ENCODE results near the gene PARP3. TPM values are rescaled to one million over a fixed set of nuclear protein-coding genes. Genes with fewer than 3 reads are reported as not detected.
"Not testable (repeated sequence)": the region's sequence is repeated elsewhere in the genome, so short reads cannot be mapped to it uniquely, and the experiment has no call there.

PARP3 gene
- total RNA-seq, 1 donor from 2014 or later: 13.4 TPM

DNA sequence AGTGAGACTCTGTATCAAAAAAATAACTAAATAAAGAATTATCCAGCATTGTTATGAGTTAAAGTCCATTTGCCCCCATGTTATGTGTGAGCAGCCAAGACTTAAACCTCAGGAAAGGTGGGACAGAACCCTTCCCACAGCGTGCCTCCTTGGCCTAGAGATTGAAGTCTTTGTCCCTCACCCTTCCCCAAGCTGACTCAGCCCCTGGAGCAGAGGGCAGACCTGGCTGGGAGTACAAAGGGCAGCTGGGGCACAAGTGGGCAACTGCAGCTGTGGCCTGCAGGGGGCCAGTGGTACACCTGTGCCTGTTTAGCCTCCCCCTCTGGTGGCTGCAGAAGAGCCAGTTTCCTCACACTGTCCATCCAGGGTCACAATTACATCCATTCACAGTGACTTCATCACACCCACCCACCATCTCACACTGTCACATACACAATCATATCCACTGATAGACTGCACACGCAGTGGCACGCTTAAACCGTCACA, 40.2 kb downstream of the PARP3 start:
- Mint-ChIP-seq H3K27ac (peak overlapping the region; percentile 95), H3K9me3 (no peaks in the 10 kb centered on the region), H3K4me3 (peak overlapping the region; percentile 97), H3K36me3 (ENCODE audit: low read depth) (peaks cover 6% of the 10 kb centered on the region), H3K27me3 (ENCODE audit: insufficient read depth) (no peaks in the 10 kb centered on the region), H3K4me1 (ENCODE audit: low read depth) (peaks cover 32% of the 10 kb centered on the region)
- intact Hi-C loops (cut with micrococcal nuclease): loop anchor here (5.0 to 10.0 kb wide), 2 partner anchors 305 to 702 kb away; partner anchors contain the start of genes GLYCTK, GNL3 and PBRM1
- DNase-seq (ENCODE audit: low spot score): no peak

DNA sequence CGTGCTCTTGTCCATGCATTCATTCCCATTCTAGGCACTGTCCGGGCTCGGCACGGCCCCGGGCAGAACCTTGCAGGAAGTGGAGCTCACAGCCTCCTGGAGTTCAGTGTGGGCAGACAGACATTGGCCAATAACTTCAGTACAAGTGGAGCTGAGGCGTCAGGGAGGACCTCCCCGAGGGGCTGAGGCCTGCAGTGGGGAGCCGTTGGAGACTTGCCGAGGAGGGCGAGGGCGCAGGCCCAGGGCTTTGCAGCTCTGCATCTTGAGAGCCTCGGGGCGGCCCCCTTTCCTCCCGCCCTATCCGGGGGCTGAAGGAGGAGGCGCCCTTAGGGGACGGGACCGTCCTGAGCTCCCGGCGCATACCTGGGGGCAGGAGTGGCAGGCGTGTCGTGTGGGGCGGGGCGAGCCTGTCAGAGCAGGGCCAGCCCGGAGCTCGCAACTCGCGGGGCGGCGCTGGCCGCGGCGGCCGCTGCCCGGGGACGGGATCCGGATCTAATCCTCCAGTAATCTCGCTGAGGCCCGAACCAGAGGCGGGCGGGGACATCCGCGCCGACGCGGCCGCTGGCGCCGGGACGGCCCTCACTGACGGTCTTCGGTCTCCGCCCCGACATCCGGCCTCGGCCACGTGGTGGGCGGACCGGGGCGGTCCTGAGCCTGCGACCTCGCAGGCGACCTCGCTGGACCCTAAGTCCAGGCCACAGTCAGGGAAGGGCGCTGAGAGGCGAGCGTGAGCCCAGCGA, 40.8 kb downstream of the PARP3 start, which contains the start of gene ACY1:
ACY1 (plus strand) TSS at position 698 of the 740 bp plus-strand sequence. CDS start 530 bp downstream, outside the sequence.
- Mint-ChIP-seq H3K27me3 (ENCODE audit: insufficient read depth) (no peaks in the 10 kb centered on the region), H3K4me3 (peak within 1 kb of the TSS; percentile 97), H3K9me3 (no peaks in the 10 kb centered on the region), H3K27ac (peak within 1 kb of the TSS; percentile 97), H3K4me1 (ENCODE audit: low read depth) (peaks cover 30% of the 10 kb centered on the region), H3K36me3 (ENCODE audit: low read depth) (peaks cover 6% of the 10 kb centered on the region)
- DNase-seq (ENCODE audit: low spot score): peak; percentile 79
- intact Hi-C loops (cut with micrococcal nuclease): loop anchor here (1.0 to 10.0 kb wide), 6 partner anchors 8 to 702 kb away; partner anchors contain the start of genes ABHD14A, GLYCTK, GNL3 and PARP3

- H3K27ac Mint-ChIP-seq: peak overlapping the region; percentile 97
- H3K4me3 Mint-ChIP-seq: peak overlapping the region; percentile 97
- H3K9me3 Mint-ChIP-seq: no peaks in the 10 kb centered on the region
- DNase-seq (ENCODE audit: low spot score): no peak
- intact Hi-C loops (cut with micrococcal nuclease): loop anchor here (1.0 to 10.0 kb wide), 6 partner anchors 8 to 701 kb away; partner anchors contain the start of genes ABHD14A, GLYCTK, GNL3 and PARP3
- peaks cover 30% of the 10 kb centered on the region for H3K4me1 Mint-ChIP-seq (ENCODE audit: low read depth)
- no peaks in the 10 kb centered on the region for H3K27me3 Mint-ChIP-seq (ENCODE audit: insufficient read depth)
- peaks cover 6% of the 10 kb centered on the region for H3K36me3 Mint-ChIP-seq (ENCODE audit: low read depth)
These were observed 41.6 kb downstream of the PARP3 start for GRCh38 chr3:51983578-51984268.

DNA sequence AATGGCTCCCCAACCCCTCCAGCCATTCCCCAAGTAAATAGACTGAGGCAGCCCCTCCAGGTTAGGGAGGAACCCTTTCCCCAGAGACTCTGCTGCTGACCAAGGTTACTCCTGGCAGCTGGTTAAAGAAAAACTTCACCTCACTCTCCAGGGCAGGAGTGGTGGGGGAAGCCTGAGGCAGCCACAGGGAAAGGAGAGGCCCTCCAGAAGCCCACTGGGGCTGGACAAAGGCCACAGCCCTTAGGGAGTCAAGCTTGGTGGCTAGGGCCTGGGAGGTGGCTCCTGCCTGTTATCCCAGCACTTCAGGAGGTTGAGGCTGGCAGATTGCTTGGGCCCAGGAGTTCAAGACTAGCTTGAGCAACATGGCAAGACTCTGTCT, 42.1 kb downstream of the PARP3 start:
- Mint-ChIP-seq H3K4me3 (peak overlapping the region; percentile 97), H3K27me3 (ENCODE audit: insufficient read depth) (no peaks in the 10 kb centered on the region), H3K9me3 (no peaks in the 10 kb centered on the region), H3K27ac (peak overlapping the region; percentile 70), H3K36me3 (ENCODE audit: low read depth) (peaks cover 6% of the 10 kb centered on the region), H3K4me1 (ENCODE audit: low read depth) (peaks cover 30% of the 10 kb centered on the region)
- no peak for DNase-seq (ENCODE audit: low spot score)
- intact Hi-C loops (cut with micrococcal nuclease): loop anchor here (5.0 to 10.0 kb wide), 2 partner anchors 303 to 701 kb away; partner anchors contain the start of genes GLYCTK, GNL3 and PBRM1

- peak overlapping the region; percentile 77 for H3K4me3 Mint-ChIP-seq
- H3K27ac Mint-ChIP-seq: no peak overlapping the region
- no peak for DNase-seq (ENCODE audit: low spot score)
- intact Hi-C loops (cut with micrococcal nuclease): loop anchor here (10.0 kb wide), 1 partner anchor 700 kb away; the partner anchor contains the start of genes GNL3 and PBRM1
- H3K4me1 Mint-ChIP-seq (ENCODE audit: low read depth): peaks cover 30% of the 10 kb centered on the region
- no peaks in the 10 kb centered on the region for H3K9me3 Mint-ChIP-seq
- no peaks in the 10 kb centered on the region for H3K27me3 Mint-ChIP-seq (ENCODE audit: insufficient read depth)
- peaks cover 6% of the 10 kb centered on the region for H3K36me3 Mint-ChIP-seq (ENCODE audit: low read depth)
These were observed 42.9 kb downstream of the PARP3 start for GRCh38 chr3:51985063-51985462.

GRCh38 chr3:51986010-51986947, 44.1 kb downstream of the PARP3 start:
- Mint-ChIP-seq H3K4me1 (ENCODE audit: low read depth) (peaks cover 24% of the 10 kb centered on the region), H3K27me3 (ENCODE audit: insufficient read depth) (no peaks in the 10 kb centered on the region), H3K4me3 (no peak overlapping the region), H3K36me3 (ENCODE audit: low read depth) (peaks cover 7% of the 10 kb centered on the region), H3K27ac (no peak overlapping the region), H3K9me3 (no peaks in the 10 kb centered on the region)
- intact Hi-C loops (cut with micrococcal nuclease): loop anchor here (10.0 kb wide), 1 partner anchor 699 kb away; the partner anchor contains the start of genes GNL3 and PBRM1
- no peak for DNase-seq (ENCODE audit: low spot score)

DNA sequence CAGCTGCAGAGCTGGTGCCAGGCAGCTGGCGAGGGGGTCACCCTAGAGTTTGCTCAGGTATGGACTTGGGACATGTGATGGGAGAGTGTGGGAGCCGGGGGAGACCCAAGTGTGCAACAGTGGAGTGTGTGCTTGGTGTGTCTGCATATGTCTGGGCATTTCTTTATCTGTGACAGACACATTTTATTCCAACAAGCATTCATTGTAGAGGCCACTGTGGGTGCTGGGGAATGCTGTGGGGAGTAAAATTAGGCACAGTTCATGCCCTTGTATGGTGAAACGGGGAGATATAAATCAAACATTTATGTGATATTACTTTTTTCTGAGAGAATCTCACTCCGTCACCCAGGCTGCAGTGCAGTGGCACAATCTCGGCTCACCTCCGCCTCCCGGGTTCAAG, 45.4 kb downstream of the PARP3 start:
- peaks cover 8% of the 10 kb centered on the region for H3K36me3 Mint-ChIP-seq (ENCODE audit: low read depth)
- no peak for DNase-seq (ENCODE audit: low spot score)
- H3K27me3 Mint-ChIP-seq (ENCODE audit: insufficient read depth): no peaks in the 10 kb centered on the region
- H3K4me3 Mint-ChIP-seq: no peak overlapping the region
- H3K4me1 Mint-ChIP-seq (ENCODE audit: low read depth): peaks cover 21% of the 10 kb centered on the region
- intact Hi-C loops (cut with micrococcal nuclease): loop anchor here (10.0 kb wide), 1 partner anchor 697 kb away; the partner anchor contains the start of genes GNL3 and PBRM1
- no peaks in the 10 kb centered on the region for H3K9me3 Mint-ChIP-seq
- H3K27ac Mint-ChIP-seq: no peak overlapping the region

DNA sequence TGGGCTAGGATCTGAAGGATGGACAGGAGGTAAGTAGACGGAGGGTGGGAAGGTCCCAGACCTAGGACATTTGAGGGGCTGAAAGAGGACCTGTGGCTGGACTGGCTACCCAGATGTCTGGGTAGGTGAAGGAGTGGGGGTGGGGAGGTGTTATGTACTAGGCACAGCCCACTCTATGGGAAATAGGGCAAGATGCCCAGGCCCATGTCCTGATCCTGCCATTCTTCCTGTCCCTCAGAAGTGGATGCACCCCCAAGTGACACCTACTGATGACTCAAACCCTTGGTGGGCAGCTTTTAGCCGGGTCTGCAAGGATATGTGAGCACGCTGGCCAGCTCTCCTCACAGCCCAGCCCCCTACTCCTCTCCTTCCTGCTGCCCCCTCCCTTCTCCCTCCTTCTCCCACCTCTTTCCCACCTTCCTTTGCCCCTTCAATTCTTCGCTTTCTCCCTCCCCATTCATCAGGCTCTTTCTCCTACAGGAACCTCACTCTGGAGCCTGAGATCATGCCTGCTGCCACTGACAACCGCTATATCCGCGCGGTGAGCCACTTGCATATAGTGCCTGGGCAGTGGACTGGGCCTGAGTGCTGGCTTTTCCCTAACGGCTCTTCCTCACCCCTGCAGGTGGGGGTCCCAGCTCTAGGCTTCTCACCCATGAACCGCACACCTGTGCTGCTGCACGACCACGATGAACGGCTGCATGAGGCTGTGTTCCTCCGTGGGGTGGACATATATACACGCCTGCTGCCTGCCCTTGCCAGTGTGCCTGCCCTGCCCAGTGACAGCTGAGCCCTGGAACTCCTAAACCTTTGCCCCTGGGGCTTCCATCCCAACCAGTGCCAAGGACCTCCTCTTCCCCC, 46.4 kb downstream of the PARP3 start:
- Mint-ChIP-seq H3K4me1 (ENCODE audit: low read depth) (peaks cover 18% of the 10 kb centered on the region), H3K27me3 (ENCODE audit: insufficient read depth) (no peaks in the 10 kb centered on the region), H3K36me3 (ENCODE audit: low read depth) (peaks cover 15% of the 10 kb centered on the region), H3K4me3 (no peak overlapping the region), H3K27ac (peak overlapping the region; percentile 32), H3K9me3 (no peaks in the 10 kb centered on the region)
- intact Hi-C loops (cut with micrococcal nuclease): loop anchor here (10.0 kb wide), 1 partner anchor 696 kb away; the partner anchor contains the start of genes GNL3 and PBRM1
- DNase-seq (ENCODE audit: low spot score): no peak

DNA sequence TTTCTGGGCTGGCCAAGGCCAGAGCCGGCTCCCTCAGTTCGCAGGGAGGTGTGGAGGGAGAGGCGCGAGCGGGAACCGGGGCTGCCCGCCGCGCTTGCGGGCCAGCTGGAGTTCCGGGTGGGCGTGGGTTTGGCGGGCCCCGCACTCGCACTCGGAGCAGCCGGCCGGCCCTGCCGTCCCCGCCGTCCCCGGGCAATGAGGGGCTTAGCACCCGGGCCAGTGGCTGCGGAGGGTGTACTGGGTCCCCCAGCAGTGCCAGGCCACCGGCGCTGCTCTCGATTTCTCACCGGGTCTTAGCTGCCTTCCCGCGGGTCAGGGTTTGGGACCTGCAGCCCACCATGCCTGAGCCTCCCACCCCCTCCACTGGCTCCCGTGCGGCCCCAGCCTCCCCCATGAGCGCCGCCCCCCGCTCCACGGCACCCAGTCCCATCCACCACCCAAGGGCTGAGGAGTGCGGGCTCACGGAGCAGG, 48.4 kb downstream of the PARP3 start:
- intact Hi-C loops (cut with micrococcal nuclease): loop anchor here (10.0 kb wide), 1 partner anchor 1636 kb away; the partner anchor contains the start of genes CYB561D2, NPRL2 and TMEM115
- not testable (repeated sequence) for H3K9me3 Mint-ChIP-seq, H3K4me3 Mint-ChIP-seq

DNA sequence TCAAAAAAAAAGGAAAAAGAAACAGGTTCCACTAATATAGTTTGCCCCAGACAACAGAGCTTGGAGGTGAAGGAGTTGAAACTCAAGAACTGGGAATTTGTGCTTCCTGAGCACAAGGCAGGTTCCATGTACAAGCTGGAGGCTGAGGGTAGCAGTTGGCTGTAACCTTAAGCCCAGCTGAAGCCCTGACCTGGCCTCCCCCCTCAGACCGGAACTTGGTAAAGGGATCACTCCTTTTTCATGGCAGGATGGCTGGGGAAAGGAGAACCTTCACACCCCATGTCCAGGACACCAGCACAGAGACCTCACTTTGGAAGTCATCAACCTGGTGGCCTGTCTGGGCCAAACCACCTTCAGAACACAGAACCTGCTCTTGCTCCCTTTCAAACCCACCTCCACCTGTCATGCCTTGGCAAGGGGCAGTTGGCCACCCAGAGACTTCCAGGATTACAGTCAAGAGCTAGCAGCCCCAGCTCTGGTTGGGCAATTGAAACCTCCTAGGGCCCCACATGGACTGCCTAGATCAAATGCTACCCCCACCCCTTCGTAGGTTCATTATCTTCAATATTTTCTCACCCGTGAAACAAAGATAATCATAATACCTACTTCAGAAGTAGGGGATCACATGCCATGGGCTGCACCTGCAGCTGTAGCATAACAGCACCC, 50.0 kb downstream of the PARP3 start:
- Mint-ChIP-seq H3K27ac (no peak overlapping the region), H3K27me3 (ENCODE audit: insufficient read depth) (peaks cover 4% of the 10 kb centered on the region), H3K36me3 (ENCODE audit: low read depth) (peaks cover 37% of the 10 kb centered on the region), H3K4me3 (no peak overlapping the region), H3K9me3 (no peaks in the 10 kb centered on the region), H3K4me1 (ENCODE audit: low read depth) (peaks cover 24% of the 10 kb centered on the region)
- no peak for DNase-seq (ENCODE audit: low spot score)
- intact Hi-C loops (cut with micrococcal nuclease): loop anchor here (10.0 kb wide), 1 partner anchor 1637 kb away; the partner anchor contains the start of genes CYB561D2, NPRL2 and TMEM115

More for the DNA sequence above, 48.4 kb downstream of the PARP3 start:
- peaks cover 33% of the 10 kb centered on the region for H3K36me3 Mint-ChIP-seq (ENCODE audit: low read depth)
- DNase-seq (ENCODE audit: low spot score); H3K27me3 Mint-ChIP-seq (ENCODE audit: insufficient read depth); H3K27ac Mint-ChIP-seq: not testable (repeated sequence)
- H3K4me1 Mint-ChIP-seq (ENCODE audit: low read depth): peaks cover 19% of the 10 kb centered on the region
